Activated CD8-positive, alpha-beta memory T cell treated with anti-CD3 and anti-CD28 coated beads, Interleukin-2, amount 10 ng/mL, durations not matched to agents 7 days and 5 days (primary cell): ENCODE data around the gene PIGK. TPM values are rescaled to one million over a fixed set of nuclear protein-coding genes. Genes with fewer than 3 reads are reported as not detected.
"Not testable (repeated sequence)": the region's sequence is repeated elsewhere in the genome, so short reads cannot be mapped to it uniquely, and the experiment has no call there.

Experiments used
- ATAC-seq: fragments of 150-1000 bp; cut with Tn5 transposase; one replicate; pipeline ENCODE4 v1.10.0; 2021; ENCODE audit warnings: moderate library complexity
- CTCF ChIA-PET: fragments of 350-600 bp; sonication (Branson Sonifier 250); formaldehyde crosslinking; loops from one replicate; lab custom pipeline; 2021; ENCODE audit warnings: antibody characterized with exemption; lab: Charles Lee
- DNase-seq: peaks from one replicate; pipeline ENCODE4 v3.0.0-alpha.2; 2020
- H3K27ac Mint-ChIP-seq: one replicate; pipeline ENCODE4 v1.8.0; 2021; ENCODE audit warnings: mild to moderate bottlenecking, mixed read lengths
- H3K27me3 Mint-ChIP-seq: one replicate; pipeline ENCODE4 v1.8.0; 2021; ENCODE audit warnings: mixed read lengths
- H3K36me3 Mint-ChIP-seq: one replicate; pipeline ENCODE4 v1.8.0; 2021; ENCODE audit warnings: mild to moderate bottlenecking, mixed read lengths
- H3K4me1 Mint-ChIP-seq: one replicate; pipeline ENCODE4 v1.8.0; 2021; ENCODE audit warnings: mixed read lengths
- H3K4me3 Mint-ChIP-seq: one replicate; pipeline ENCODE4 v1.8.0; 2021; ENCODE audit warnings: mild to moderate bottlenecking, moderate library complexity, mixed read lengths
- H3K9me3 Mint-ChIP-seq: one replicate; pipeline ENCODE4 v1.8.0; 2022; ENCODE audit warnings: low read depth, mixed read lengths
- total RNA-seq, 2 experiments: library from RNA; stranded (reverse); gene quantifications; one replicate each; pipeline ENCODE4 v1.2.3, GENCODE V29; 2021

Gene PIGK
- total RNA-seq, 2 experiments from 2014 or later: 22.8 to 26.0 TPM

- Mint-ChIP-seq H3K9me3 (peaks cover 26% of the 10 kb centered on the region), H3K4me3 (no peak overlapping the region), H3K27ac (no peak overlapping the region), H3K4me1 (no peaks in the 10 kb centered on the region), H3K36me3 (peaks cover 32% of the 10 kb centered on the region), H3K27me3 (no peaks in the 10 kb centered on the region)
- ATAC-seq (no peak), DNase-seq (no peak)
- CTCF ChIA-PET: no interaction called here
Observed at GRCh38 chr1:77175230-77175844, 43.9 kb downstream of the PIGK start.

- CTCF ChIA-PET: no interaction called here
- H3K27ac Mint-ChIP-seq: no peak overlapping the region
- peaks cover 18% of the 10 kb centered on the region for H3K9me3 Mint-ChIP-seq
- ATAC-seq (no peak), DNase-seq (no peak)
- no peaks in the 10 kb centered on the region for H3K4me1 Mint-ChIP-seq
- H3K36me3 Mint-ChIP-seq: peaks cover 28% of the 10 kb centered on the region
- no peak overlapping the region for H3K4me3 Mint-ChIP-seq
- H3K27me3 Mint-ChIP-seq: no peaks in the 10 kb centered on the region
Observed at GRCh38 chr1:77170687-77171086, 48.5 kb downstream of the PIGK start.

GRCh38 chr1:77168358-77168757 lies 50.9 kb downstream of the PIGK start:
- Mint-ChIP-seq H3K36me3 (peaks cover 26% of the 10 kb centered on the region), H3K27me3 (no peaks in the 10 kb centered on the region), H3K4me1 (no peaks in the 10 kb centered on the region), H3K9me3 (peaks cover 6% of the 10 kb centered on the region), H3K27ac (no peak overlapping the region), H3K4me3 (no peak overlapping the region)
- ATAC-seq (no peak), DNase-seq (no peak)
- CTCF ChIA-PET: no interaction called here

GRCh38 chr1:77164434-77164944 lies 54.7 kb downstream of the PIGK start:
- Mint-ChIP-seq H3K36me3 (peaks cover 34% of the 10 kb centered on the region), H3K4me3 (no peak overlapping the region), H3K9me3 (no peaks in the 10 kb centered on the region), H3K4me1 (no peaks in the 10 kb centered on the region), H3K27me3 (no peaks in the 10 kb centered on the region), H3K27ac (no peak overlapping the region)
- no peak for DNase-seq
- CTCF ChIA-PET: no interaction called here
- ATAC-seq: no peak

- CTCF ChIA-PET, DNase-seq, H3K4me3 Mint-ChIP-seq, H3K27me3 Mint-ChIP-seq, H3K4me1 Mint-ChIP-seq, ATAC-seq, H3K27ac Mint-ChIP-seq, H3K9me3 Mint-ChIP-seq: not testable (repeated sequence)
- peaks cover 44% of the 10 kb centered on the region for H3K36me3 Mint-ChIP-seq
Observed at GRCh38 chr1:77159706-77160105, 59.5 kb downstream of the PIGK start.

GRCh38 chr1:77156214-77156613 lies 63.0 kb downstream of the PIGK start:
- no peaks in the 10 kb centered on the region for H3K4me1 Mint-ChIP-seq
- no peaks in the 10 kb centered on the region for H3K27me3 Mint-ChIP-seq

GRCh38 chr1:77146270-77146669 lies 73.0 kb downstream of the PIGK start:
- Mint-ChIP-seq H3K36me3 (peaks cover under 1% of the 10 kb centered on the region), H3K27me3 (no peaks in the 10 kb centered on the region), H3K4me1 (no peaks in the 10 kb centered on the region), H3K27ac (no peak overlapping the region), H3K9me3 (no peaks in the 10 kb centered on the region), H3K4me3 (no peak overlapping the region)
- ATAC-seq (no peak), DNase-seq (no peak)
- CTCF ChIA-PET: no interaction called here

More at GRCh38 chr1:77156214-77156613, 63.0 kb downstream of the PIGK start:
- no peak for DNase-seq
- ATAC-seq: no peak
- CTCF ChIA-PET: no interaction called here
- peaks cover 47% of the 10 kb centered on the region for H3K36me3 Mint-ChIP-seq
- H3K27ac Mint-ChIP-seq: no peak overlapping the region
- peaks cover 4% of the 10 kb centered on the region for H3K9me3 Mint-ChIP-seq
- no peak overlapping the region for H3K4me3 Mint-ChIP-seq

- Mint-ChIP-seq H3K36me3 (no peaks in the 10 kb centered on the region), H3K4me3 (no peak overlapping the region), H3K9me3 (no peaks in the 10 kb centered on the region), H3K4me1 (no peaks in the 10 kb centered on the region), H3K27me3 (no peaks in the 10 kb centered on the region), H3K27ac (no peak overlapping the region)
- DNase-seq: no peak
- CTCF ChIA-PET: interaction anchor here (0.9 to 1.0 kb wide), 2 partner anchors 989 to 991 kb away, joined by 3 read pairs; no protein-coding TSS in a partner anchor
- no peak for ATAC-seq
Observed at GRCh38 chr1:77143529-77144121, 75.6 kb downstream of the PIGK start.

GRCh38 chr1:77139389-77139788 lies 79.8 kb downstream of the PIGK start:
- H3K36me3 Mint-ChIP-seq: no peaks in the 10 kb centered on the region

GRCh38 chr1:77134359-77134758 lies 84.9 kb downstream of the PIGK start:
- Mint-ChIP-seq H3K36me3 (no peaks in the 10 kb centered on the region), H3K27me3 (no peaks in the 10 kb centered on the region), H3K9me3 (no peaks in the 10 kb centered on the region), H3K4me1 (no peaks in the 10 kb centered on the region), H3K4me3 (no peak overlapping the region), H3K27ac (no peak overlapping the region)
- CTCF ChIA-PET: interaction anchor here (1.2 kb wide), 1 partner anchor 980 kb away, joined by 3 read pairs; no protein-coding TSS in a partner anchor
- ATAC-seq (no peak), DNase-seq (no peak)

More at GRCh38 chr1:77139389-77139788, 79.8 kb downstream of the PIGK start:
- no peaks in the 10 kb centered on the region for H3K9me3 Mint-ChIP-seq
- DNase-seq (no peak), ATAC-seq (no peak)
- H3K4me3 Mint-ChIP-seq: no peak overlapping the region
- CTCF ChIA-PET: interaction anchor here (1.3 kb wide), 1 partner anchor 985 kb away, joined by 5 read pairs; no protein-coding TSS in a partner anchor
- H3K27ac Mint-ChIP-seq: no peak overlapping the region
- H3K27me3 Mint-ChIP-seq: no peaks in the 10 kb centered on the region
- H3K4me1 Mint-ChIP-seq: no peaks in the 10 kb centered on the region

GRCh38 chr1:77133731-77134358 lies 85.4 kb downstream of the PIGK start:
- Mint-ChIP-seq H3K36me3 (no peaks in the 10 kb centered on the region), H3K27ac (no peak overlapping the region), H3K9me3 (no peaks in the 10 kb centered on the region), H3K4me3 (no peak overlapping the region), H3K4me1 (no peaks in the 10 kb centered on the region), H3K27me3 (no peaks in the 10 kb centered on the region)
- CTCF ChIA-PET: interaction anchor here (1.2 kb wide), 1 partner anchor 979 kb away, joined by 3 read pairs; no protein-coding TSS in a partner anchor
- no peak for DNase-seq
- ATAC-seq: no peak

GRCh38 chr1:77126307-77126706 lies 92.9 kb downstream of the PIGK start:
- Mint-ChIP-seq H3K9me3 (no peaks in the 10 kb centered on the region), H3K27ac (no peak overlapping the region), H3K4me1 (peaks cover 2% of the 10 kb centered on the region), H3K4me3 (no peak overlapping the region), H3K36me3 (no peaks in the 10 kb centered on the region), H3K27me3 (no peaks in the 10 kb centered on the region)
- CTCF ChIA-PET: interaction anchor here (0.9 to 1.8 kb wide), 2 partner anchors 795 to 972 kb away, joined by 3 to 5 read pairs; no protein-coding TSS in a partner anchor
- ATAC-seq (peak; percentile 57), DNase-seq (no peak)

GRCh38 chr1:77121503-77121902 lies 97.7 kb downstream of the PIGK start:
- Mint-ChIP-seq H3K27ac (no peak overlapping the region), H3K36me3 (peaks cover 3% of the 10 kb centered on the region), H3K4me1 (peaks cover 2% of the 10 kb centered on the region), H3K9me3 (no peaks in the 10 kb centered on the region), H3K27me3 (no peaks in the 10 kb centered on the region), H3K4me3 (no peak overlapping the region)
- CTCF ChIA-PET: no interaction called here
- DNase-seq (no peak), ATAC-seq (no peak)
